HG03060 (cell line): ENCODE results near the gene ATP1B2.
"Not testable (repeated sequence)": the region's sequence is repeated elsewhere in the genome, so short reads cannot be mapped to it uniquely, and the experiment has no call there.

ENCODE experiments used
- ATAC-seq: cut with Tn5 transposase; IDR thresholded peaks from one replicate; pipeline ENCODE4 v1.9.1; 2021; ENCODE audit warnings: low read depth, moderate number of reproducible peaks; ENCODE audit not compliant: unreplicated experiment

Gene ATP1B2

DNA sequence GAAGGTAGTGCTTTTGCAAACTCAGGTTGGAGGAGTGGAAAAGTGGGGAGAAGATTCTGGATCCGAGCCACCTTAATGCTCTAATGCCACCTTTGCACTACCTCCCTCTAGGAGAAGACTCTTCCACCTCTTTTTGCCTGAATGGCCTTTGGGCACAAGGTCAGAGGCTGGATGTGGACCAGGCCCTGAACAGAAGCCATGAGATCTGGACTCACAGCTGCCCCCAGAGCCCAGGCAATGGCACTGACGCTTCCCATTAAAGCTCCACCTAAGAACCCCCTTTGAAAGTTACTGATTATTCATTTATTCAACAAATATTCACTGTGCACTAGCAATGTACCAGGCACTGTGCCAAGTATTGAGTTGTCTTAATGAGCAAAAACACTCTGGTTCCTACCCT lies 17.6 kb upstream of the ATP1B2 start:
- no peak for ATAC-seq

DNA sequence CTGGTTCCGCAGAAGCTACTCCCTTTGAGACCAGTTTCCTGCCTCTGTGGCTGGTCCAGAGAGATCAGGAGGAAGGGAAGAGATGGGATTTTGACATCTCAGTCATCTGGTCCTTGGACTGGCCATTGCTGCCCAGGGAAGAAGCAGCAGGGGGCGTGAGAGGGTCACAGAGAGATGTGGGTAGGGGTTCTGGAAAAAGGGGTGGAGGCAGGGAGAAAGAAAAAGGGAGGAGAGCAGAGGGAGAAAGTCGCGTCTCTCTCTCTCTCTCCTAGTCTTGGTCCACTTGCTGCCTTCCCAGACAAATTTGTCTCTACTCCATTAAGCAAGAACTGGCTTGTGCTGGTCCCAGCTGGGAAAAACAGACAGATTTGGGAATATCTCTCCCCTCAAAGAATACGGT lies 16.3 kb upstream of the ATP1B2 start:
- no peak for ATAC-seq

DNA sequence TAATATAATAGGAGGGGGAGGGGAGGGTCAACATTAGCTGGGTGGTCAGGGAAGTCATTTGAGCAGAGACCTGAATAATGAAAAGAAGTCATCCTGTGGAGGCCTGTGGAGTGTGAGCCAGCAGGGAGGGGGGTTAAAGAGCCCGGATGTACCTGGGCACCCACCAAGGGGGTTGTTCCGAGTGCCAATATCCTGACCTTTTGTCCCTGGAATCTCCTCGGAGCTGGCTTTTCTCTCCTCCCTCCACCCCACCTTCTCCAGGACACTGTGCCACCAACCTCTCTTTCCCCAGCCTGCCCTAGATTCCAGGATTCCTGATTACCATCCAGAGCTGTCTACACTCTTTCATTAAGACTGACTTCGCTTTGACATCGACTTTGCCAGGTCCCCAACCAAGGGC lies 14.6 kb upstream of the ATP1B2 start:
- ATAC-seq, result no peak

DNA sequence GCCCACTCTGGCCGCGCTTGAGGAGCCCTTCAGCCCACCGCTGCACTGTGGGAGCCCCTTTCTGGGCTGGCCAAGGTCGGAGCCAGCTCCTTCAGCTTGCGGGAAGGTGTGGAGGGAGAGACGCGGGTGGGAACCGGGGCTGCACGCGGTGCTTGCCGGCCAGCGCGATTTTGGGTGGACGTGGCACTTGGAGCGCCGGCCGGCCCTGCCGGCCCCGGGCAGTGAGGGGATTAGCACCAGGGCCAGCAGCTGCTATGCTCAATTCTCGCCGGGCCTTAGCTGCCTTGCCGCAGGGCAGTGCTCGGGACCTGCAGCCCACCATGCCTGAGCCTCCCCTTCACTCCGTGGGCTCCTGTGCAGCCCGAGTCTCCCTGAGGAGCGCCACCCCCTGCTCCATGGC lies 9.9 kb upstream of the ATP1B2 start:
- no peak for ATAC-seq

DNA sequence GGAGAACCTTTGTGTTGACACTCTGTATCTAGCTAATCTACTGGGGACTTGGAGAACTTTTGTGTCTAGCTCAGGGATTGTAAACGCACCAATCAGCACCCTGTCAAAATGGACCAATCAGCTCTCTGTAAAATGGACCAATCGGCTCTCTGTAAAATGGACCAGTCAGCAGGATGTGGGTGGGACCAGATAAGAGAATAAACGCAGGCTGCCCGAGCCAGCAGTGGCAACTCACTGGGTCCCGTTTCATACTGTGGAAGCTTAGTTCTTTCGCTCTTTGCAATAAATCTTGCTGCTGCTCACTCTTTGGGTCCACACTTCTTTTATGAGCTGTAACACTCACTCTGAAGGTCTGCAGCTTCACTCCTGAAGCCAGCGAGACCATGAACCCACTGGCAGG lies 9.1 kb upstream of the ATP1B2 start:
- not testable (repeated sequence) for ATAC-seq

DNA sequence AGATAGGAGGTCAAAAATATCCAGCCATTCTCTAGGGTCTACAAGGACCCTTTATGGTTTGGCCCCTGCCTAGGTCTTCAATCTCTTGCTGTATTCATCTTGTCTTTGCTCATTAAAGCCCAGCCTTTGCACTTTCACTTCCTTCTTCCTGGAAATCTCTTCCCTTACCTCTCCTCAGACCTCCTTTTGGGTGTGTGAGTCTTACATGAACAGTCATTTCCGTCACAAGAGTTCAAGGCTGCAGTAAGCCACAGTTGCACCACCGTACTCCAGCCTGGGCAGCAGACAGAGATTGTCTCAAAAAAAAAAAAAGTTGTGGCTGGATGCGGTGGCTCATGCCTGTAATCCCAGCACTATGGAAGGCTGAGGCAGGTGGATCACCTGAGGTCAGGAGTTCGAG lies 6.0 kb upstream of the ATP1B2 start:
- ATAC-seq, result no peak

DNA sequence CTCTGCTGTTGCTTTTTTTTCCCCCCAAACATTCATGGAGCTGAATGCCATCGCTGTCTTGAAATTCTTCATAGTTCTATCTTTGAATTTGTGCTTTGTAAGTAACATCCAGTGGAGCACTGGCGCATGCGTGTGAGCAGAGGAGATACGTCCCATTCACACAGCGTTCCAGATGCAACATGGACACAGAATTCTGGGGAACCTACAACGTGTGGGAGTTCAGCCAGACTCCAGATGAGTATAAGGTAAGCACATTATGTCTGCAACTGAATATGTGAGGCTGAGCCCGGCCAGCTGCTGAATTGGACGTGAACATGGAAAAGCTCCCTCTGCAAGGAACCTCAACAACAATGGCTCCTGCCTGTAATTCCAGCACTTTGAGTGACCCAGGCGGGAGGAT lies 4.3 kb upstream of the ATP1B2 start:
- ATAC-seq, result no peak

DNA sequence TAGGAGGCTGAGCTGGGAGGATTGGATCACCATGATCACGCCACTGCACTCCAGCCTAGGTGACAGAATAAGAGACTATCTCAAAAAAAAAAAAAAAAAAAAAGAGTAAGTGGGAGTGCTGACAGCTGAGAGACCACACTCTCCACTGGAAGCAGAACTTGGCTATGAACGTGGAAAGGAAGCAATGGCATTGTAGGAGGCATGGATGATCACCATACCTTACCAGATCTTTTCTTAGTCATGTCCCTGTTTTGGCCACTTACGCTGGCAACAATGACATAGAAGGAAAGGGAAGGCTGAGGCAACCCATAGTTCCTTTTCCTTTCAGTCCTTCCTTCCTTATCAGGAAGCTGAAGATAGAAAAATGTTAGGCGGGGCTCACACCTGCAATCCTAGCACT lies 3.7 kb upstream of the ATP1B2 start:
- ATAC-seq, result no peak

DNA sequence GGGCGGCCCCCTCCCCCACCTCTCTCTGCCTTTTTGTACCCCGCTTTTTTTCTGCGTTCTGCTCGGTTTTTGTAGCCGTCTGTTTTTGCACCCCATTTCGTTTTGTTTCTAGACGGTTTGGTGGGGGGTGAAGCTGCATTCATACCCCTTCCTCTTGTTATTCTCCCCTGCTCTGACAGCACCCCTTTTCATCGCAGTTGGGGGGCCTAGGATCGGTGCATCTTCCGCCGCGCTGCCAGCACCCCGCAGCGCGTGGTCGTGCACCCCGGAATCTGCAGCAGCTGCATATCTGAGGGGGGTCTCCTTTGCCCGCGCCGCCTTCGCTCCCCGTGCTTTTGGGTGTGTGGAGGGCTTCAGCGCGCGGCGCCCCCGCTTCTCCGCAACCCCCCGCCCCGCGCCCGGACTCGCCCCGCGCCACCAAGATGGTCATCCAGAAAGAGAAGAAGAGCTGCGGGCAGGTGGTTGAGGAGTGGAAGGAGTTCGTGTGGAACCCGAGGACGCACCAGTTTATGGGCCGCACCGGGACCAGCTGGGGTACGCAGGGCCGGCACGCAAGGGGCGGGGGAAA lies 455 bp downstream of the ATP1B2 start:
- no peak for ATAC-seq

DNA sequence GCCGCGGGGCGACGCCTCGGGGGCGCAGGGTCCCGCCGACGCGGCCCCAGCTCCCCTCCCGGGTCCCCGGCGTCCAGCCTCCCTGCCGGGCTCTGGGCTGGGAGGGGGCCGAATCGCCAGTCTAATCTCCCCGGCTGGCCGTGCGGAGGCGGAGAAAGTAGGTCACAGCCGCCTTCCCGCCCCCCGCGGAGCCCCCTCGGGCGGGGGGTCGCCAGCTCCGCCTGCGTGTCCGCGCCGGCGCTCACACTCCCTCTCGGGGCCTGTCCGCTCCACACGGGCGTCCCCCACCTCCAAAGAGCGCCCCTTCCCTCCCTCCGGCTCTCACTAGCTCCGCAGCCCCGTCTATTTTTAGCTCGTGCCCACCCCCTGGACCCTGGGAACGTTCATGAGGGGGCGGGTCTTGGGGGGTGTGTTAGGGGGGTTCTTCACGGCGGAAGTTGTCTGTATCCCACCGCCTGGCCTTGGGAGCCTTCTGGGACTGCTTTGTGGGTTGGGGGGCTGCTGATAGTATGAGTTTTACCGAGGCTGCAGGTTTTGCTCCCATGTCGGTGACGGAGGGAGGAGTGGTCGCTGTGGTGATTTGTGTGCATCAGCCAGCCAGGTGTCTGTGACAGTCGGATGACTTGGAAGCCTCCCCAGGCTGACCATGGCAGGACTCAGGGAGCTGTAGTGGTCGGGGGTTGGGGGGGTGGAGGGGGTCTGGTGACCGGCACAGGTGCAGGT lies 1.1 kb downstream of the ATP1B2 start:
- no peak for ATAC-seq

DNA sequence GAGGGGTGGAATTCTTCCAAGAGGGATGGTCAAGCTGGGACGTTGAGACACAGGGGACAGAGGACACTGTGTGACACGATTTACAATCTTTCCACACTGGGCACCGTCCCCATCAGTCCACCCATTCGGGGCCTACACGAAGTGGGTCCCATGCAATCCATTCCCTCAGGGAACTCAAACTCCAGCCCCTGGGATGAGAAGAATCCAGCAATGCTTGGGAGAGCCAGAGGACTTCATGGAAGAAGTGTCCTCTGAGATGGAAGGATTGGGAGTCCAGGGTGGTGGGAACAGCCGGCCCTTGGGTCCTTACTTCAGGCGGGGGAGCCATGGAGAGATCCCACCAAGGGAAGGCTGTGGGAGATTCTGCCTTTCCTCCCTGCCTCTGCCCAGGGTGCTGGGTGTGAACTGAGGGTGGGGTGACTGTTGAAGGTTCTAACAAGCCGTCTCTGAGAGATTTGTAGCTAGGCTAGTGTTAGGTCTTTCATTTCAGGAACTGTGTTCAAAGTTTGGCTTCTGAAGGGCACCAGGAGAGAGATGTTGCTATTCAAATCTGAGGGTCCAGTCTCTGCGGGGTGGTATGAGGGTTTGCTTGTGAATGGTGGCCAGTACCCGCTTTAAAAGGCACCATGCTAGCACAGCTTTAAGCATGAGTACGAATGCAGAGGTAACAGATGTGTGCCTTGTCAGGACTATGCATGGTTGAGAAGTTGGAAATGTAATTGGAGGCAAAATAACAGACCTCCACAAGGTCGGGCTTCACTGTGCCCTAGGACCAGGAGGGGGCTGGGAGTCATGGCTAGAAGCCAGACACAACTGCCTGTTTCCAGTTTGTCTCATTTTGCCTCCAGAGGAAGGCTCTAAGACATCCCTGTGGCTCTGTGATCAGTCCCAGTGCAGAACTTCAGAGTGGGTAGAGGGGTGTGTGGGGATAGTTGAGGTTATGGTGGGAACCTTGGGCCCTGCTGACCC lies 1.9 kb downstream of the ATP1B2 start:
- ATAC-seq, result no peak

DNA sequence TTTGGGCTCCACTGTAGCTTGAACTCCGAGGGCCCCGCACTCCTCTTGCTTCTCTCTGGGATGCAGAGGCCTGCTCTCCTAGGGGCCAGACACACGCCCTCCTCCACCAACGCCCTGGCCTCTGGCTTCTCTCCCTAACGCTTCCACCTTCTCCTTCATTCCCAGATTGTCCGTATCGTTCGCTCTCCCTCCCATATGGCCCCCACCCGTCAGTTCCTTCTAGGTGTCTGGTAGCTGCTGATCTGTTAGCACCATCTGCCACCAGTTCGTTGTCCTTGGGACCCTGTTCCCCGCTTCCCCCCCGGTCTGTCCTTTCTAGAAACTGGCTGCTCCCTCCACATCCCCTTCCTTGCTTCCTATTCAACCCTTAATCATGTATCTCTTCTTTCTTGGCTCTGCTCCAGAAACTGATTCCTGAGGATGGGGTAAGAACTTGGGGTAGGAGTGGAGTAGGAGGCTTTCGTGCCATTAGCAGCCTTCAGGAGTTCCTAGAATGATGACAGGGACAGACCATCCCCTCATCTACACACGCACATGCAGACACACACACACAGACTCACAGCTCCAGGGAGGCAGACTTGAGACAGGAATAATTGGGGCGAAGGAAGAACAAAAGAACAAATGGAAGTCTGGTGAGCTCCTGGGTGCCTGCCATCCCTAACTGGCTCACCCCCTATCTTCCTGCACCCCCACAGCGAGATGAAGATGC lies 4.3 kb downstream of the ATP1B2 start:
- ATAC-seq, result no peak

DNA sequence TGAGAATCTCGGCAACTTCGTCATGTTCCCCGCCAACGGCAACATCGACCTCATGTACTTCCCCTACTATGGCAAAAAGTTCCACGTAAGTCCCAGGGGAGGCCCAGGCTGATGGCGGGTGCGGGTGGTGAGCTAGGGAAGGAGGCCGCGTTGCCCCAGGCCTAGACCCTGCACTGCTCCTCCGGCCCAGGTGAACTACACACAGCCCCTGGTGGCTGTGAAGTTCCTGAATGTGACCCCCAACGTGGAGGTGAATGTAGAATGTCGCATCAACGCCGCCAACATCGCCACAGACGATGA lies 4.8 kb downstream of the ATP1B2 start:
- ATAC-seq, result no peak

DNA sequence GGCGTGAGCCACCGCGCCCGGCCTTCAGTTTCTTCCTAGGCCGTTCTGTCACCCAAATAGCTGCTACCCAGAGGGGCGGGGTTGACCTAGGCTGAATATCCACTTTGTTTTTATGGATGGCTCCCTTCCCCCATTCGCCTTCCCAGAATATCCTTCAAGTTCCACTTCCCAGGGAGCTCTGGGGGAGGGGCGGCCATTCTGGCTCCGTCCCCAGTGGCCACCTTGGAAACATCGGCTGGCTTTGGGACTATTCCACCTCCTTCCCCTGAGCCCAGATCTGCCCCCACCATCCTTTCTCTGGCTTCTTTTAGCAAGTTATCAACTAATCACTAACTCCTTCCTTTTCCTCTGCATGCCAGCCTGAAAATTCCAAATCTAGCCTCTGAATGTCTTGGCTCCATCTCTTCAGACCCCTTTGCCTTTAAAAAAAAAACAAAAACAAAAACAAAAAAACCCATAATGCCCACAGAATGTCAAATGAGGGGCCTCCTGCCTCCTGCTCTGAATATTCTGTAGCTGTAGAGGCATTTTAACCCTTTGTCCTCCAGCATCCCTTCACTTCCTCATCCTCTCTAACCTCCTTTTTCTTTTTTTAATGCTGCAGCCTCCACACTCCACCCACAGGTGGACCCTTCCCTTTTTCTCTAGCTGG lies 6.4 kb downstream of the ATP1B2 start:
- no peak for ATAC-seq

DNA sequence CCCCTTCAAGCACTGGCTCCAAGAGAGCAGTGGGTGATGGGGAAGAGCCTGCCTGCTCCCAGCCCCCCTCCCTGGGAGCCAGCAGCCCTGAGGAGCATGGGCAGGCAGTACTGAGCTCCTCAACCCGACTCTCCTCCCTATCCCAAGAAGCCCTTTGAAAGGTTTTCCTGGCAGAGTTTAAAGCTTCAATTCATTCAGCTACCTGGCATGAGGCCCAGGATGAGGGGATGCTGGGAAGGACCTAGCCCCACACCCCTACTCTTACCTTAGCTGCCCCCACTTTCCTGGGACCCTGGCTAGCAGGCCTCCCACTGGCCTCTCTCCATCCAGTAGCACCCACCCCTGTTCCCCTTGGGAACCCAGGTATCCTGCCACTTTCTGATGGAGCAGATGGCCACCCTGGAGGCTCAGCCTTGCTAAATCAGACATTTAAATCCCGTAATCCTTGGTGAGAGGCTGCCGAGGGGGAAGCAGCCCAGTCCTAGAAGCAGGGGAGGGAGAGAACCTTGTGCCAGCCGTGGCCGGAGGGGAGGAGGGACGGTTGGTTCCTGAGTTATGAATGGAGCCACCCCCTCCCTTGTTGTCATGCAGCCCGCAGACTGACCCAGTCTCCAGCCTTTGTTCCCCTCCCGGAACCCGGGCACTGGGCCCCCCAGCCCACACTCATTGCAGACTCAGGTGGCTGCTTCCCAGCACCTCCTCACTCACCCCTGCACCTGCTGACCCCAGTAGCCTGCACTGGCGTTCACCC lies 17.1 kb downstream of the ATP1B2 start:
- ATAC-seq, result no peak

DNA sequence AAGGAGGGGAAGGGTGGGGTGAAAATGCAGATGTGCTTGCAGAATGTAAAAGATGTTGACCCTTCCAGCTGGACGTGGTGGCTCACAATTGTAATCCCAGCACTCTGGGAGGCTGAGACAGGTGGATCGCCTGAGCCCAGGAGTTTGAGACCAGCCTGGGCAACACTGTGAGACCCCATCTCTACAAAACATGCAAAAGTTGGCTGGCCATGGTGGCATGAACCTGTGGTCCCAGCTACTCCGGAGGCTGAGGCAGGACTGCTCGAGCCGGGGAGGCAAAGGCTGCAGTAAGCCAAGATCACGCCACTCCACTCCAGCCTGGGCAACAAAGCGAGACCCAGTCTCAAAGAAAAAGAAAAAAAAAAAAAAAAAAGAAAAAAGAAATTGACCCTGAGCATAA lies 17.8 kb downstream of the ATP1B2 start:
- ATAC-seq, result no peak

DNA sequence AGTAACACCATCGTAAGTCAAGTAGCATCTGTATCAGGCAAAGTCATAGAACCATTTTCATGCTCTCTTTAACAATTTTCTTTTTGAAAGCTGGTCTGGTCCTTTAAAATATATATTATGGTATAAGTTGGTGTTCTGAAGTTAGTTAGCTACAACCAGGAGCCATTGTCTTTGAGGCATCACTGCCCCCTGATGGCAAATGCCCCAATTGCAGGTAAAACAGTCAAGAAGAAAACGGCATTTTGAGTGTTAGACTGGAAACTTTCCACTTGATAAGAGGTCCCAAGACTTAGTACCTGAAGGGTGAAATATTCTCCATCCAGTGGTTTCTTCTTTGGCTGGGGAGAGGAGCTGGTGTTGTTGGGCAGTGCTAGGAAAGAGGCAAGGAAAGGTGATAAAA lies 22.5 kb downstream of the ATP1B2 start:
- no peak for ATAC-seq

DNA sequence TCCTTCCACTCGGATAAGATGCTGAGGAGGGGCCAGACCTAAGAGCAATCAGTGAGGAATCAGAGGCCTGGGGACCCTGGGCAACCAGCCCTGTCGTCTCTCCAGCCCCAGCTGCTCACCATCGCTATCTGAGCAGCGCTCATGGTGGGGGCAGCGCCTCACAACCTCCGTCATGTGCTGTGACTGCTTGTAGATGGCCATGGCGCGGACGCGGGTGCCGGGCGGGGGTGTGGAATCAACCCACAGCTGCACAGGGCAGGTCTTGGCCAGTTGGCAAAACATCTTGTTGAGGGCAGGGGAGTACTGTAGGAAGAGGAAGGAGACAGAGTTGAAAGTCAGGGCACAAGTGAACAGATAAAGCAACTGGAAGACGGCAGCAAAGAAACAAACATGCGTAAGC lies 24.2 kb downstream of the ATP1B2 start:
- no peak for ATAC-seq

DNA sequence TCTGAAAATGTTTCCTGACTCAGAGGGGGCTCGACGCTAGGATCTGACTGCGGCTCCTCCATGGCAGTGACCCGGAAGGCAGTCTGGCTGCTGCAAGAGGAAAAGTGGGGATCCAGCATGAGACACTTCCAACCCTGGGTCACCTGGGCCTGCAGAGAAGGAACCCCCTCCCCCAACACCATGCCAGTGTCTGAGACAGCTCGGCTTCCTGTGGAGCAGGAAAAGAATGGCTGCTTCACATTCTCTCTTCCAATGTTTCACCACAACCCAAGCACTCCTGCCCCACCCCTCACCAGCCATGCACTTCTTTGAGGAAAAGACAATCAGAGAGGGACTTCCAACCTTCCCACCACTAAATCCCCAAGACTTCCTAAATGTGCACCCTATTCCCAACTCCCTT lies 25.8 kb downstream of the ATP1B2 start:
- ATAC-seq, result no peak
